CMK (cell line): ENCODE data around the gene CABP1.
"Not testable (repeated sequence)": the region's sequence is repeated elsewhere in the genome, so short reads cannot be mapped to it uniquely, and the experiment has no call there.

ENCODE experiments used
- DNase-seq: peaks from one replicate; pipeline ENCODE4 v3.0.0-alpha.2; 2010; ENCODE audit warnings: low read depth

CABP1 gene

DNA sequence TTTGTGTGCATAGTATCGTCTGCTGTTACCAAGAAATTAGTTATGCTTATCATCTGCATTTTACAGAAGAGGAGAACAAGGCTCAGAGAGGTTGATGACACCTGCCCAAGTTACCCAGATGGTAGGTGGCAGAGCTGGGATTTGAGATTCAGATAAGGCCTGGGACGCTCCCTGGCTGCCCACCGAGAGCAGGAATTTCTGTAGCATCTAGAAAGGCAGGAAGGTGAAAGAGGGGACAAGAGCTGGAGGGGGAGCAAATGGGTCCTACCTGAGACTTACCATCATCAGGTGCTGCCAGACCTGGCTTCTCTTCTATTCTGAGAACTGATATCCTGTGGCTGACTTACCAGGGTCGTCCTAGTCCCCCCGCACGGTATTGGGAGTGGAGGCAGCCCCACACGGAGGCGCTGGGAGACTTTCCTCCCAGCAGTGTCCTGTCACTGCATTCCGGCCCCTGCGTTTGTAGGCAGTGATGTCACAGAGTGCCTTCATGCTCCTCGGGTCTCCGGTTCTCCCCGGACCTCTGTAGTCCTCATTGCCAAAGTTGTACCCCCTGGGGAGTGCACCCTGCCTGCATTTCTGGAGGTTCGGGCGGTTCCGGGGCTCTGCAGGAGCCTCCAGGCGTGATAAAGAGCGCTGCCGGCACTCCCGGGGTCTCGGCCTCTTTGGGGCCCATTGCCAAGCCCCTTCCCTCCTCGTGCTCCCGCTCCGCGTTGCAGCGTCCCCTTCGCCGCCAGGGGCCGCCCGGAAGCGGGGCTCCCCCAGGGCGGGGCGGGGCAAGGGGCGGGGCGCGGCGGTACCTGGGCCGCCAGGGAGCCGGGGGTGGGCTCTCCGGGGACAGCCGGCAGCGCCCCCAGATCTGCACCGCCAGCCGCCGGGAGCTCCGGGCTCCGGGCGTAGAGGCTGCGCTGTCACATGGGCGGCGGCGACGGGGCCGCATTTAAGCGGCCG lies at the start of gene CABP1:
Gene CABP1, plus strand, starts transcription at position 856 of the 951 bp plus-strand sequence. Its CDS starts 60 bp downstream, at position 916.
- no peak for DNase-seq

DNA sequence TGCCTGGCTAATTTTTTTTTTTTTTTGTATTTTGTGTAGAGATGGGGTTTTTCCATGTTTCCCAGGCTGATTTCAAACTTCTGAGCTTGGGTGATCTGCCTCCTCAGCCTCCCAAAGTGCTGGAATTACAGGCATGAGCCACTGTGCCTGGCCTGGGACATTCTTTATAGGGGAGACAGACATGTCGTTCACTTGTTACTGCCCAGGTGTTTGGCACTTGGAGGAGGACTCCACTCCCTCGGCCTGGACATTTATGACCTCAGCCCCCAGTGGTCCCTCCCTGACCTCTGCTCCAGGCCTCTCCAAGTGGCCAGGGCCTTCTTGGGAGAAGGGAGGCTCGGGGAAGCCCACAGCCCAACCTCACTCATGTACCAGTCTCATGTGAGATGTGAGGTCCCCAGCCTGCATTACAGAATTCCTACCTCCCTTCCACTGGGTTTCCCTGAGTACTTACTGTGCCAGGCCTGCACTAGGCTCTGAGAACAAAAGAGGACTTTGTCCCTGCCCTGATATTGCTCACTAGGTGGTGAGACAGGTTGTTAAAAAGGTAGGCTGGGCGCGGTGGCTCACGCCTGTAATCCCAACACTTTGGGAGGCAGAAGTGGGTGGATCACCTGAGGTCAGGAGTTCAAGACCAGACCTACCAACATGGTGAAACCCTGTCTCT lies 49.6 kb upstream of the CABP1 start:
- DNase-seq: no peak

DNA sequence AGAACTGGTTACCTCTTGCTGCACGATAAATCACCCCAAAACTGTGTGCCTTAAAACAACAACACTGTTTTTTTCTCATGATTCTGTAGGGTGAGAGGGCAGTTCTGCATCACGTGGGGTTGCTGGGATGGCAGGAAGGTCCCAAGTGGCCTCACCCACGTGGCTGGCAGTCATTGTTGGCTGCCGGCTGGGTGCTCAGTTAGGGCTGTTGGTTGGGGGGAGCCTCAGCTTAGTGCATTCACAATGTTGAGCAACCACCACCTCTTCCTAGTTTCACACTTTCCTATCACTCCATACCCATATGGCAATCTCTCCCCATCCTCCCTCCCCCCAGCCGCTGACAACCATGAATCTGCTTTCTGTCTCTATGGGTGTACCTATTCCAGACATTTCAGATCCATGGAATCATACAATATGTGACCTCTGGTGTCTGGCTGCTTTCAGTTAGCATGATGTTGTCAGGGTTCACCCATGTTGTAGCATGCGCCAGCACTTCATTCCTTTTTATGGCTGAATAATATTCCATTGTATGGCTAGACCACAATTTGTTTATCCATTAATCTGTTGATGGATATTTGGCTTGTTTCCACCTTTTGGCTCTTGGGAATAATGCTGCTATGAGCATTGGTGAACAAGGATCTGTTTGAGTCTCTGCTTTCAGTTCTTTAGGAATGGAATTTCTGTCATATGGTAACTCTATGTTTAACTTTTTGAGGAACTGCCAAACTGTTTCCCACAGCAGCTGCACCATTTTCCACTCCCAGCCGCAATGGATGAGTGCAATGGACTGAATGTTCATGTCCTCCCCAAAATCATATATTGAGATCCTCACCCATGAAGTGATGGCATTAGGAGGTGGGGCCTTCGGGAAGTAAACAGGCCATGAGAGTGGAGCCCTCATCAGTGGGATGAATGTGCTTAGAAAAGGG lies 48.0 kb upstream of the CABP1 start:
- DNase-seq: no peak

DNA sequence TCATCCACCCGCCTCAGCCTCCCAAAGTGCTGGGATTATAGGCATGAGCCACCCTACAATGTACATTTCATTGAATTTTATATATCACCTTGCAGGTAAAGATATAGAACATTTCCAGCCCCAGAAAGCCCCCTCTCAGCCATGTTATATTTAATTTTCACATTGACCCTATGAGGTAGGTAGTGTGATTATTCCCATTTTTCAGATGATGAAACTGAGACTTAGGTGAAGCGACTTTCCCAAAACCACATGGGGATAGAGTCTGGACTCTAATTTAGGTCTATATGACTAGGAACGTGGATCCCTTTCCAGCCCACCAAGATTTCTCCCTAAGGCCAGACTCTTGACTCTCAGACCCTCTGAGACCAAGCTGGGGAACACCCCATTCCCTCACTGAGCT lies 43.5 kb upstream of the CABP1 start:
- DNase-seq: no peak

DNA sequence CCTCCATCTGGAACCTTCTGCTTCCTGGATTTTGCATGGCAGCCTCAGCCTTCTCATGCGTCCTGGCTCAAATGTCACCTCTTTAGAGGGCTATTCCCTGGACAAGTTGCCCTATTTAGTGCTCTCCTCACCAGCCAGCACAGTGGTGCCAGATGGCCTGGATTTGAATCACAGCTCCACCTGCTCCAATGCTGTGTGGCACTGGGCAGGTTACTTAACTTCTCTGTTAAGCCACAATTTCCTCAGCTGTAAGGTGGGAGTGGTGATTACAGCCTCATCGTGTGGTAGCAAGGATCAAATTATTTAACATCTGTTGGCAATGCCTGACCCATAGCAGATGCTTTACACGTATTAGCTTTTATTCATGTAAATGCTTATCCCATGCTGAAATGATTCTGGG lies 42.6 kb upstream of the CABP1 start:
- DNase-seq: no peak

DNA sequence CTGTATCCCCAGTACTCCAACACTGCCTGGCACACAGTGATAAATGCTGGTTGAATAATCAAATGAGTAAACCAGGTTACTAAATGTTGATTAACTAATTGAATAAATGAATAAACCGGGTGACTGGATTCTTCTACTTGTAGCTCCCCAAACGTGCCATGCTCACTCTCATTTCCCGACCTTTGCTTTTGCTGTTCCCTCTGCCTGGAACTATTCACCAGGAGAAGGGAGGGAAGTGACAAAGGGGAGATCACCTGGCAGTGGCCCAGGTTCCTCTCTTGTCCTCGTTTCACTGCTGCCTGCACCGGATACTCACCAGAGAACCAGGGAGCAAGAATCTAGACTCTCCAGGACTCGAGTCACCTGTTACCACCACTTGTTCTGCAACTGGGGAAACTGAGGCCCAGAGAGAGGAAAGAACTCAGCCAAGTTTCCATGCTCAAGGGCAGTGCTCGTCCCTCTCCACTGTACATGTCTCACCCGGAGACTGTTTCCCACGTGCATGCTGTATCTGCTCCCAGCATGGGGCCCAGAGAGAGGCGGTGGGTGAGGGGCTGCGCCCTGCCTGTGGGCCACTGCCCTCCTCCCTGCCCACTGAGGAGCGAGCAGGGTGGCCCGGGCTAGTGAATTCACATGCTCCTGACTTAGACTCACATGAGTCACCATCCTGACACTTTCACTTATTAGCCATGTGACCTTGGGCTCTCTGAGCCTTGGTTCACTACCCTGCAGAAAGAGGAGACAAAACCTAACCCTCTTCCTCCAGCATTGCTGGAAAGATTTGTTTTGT lies 41.6 kb upstream of the CABP1 start:
- no peak for DNase-seq

DNA sequence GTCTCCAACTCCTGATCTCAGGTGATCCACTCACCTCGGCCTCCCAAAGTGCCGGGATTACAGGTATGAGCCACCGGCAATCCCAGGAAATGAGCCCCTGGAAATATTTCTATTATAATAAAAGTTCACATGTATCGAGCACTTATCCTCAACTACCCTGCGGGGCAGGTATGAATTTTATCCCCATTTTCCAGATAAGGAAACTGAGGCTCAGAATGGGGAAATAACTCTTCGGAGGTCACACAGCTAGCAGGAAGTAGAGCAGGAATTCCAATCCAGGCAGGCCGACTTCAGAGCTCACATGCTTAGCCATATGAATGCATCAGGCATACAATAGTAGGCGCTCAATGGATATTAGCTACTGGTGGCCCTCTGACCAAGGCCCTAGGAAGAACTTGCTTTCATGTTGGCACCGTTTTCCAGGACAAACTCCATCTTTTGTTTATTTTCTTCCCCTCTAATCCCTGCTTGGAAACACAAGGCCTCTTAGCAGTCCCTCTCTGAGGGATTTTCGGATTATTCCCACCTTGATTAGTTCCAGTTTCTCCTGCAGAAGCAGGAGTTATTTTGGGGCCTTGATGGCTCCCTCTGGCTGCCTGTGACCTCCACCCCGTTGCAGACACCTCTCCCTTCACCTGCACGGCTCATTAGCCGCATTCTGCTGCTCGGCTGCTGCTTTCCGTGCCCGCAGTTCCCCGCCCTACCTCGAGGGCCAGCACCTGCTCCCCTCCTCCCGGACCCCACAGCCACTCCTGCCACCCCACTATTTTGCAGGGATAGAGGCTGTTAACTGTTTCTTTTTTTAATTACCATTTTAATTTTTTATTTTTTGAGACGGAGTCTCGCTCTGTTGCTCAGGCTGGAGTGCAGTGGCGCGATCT lies 40.5 kb upstream of the CABP1 start:
- DNase-seq: no peak

DNA sequence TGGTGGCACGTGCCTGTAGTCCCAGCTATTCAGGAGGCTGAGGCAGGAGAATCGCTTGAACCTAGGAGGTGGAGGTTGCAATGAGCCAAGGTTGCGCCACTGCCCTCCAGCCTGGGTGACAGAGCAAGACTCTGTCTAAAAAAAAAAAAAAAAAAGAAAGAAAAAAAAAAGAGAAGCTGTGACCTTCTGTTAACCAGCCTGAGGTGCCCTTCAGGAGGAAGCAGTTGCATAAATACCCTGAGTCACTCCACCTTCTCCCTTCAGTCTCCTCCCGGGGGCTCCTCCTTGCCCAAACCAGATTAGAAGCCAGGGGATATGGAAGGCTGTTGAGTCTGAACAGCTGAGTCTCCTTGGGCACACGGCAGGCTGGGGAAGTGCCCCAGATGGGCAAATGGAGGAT lies 38.0 kb upstream of the CABP1 start:
- DNase-seq: not testable (repeated sequence)

DNA sequence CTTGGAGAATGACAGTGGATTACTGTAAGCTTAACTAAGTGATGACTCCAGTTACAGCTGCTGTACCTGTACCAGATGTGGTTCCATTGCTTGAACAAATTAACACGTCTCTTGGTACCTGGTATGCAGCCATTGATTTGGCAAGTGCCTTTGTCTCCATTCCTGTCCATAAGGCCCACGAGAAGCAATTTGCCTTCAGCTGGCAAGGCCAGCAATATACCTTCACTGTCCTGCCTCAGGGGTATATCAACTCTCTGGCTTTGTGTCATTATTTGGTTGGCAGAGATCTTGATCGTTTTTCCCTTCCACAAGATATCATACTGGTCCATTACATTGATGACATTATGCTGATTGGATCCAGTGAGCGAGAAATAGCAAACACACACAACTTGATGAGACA lies 29.9 kb upstream of the CABP1 start:
- no peak for DNase-seq

DNA sequence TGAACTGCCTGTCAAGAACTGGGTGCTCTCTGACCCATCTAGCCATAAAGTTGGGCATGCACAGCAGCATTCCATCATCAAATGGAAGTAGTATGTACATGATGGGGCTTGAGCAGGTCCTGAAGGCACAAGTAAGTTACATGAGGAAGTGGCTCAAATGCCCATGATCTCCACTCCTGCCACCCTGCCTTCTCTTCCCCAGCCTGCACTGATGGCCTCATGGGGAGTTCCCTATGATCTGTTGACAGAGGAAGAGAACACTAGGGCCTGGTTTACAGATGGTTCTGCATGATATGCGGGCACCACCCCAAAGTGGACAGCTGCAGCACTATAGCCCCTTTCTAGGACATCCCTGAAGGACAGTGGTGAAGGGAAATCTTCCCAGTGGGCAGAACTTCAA lies 28.9 kb upstream of the CABP1 start:
- DNase-seq: not testable (repeated sequence)

DNA sequence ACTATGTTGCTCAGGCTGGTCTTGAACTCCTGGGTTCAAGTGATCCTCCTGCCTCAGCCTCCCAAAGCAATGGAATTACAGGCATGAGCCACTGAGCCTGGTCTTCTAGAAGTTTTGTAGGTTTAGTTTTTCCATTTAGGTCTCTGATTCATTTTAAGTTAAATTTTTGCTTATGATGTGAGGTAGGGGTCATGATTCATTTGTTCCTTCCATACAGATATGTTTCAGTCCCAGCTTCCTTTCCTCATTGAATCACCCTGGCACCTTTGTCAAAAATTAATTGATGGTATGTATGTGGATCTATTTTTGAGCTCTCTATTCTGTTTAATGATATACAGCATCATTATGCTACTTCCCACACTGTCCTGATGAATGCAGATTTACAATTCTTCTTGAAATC lies 25.6 kb upstream of the CABP1 start:
- no peak for DNase-seq

DNA sequence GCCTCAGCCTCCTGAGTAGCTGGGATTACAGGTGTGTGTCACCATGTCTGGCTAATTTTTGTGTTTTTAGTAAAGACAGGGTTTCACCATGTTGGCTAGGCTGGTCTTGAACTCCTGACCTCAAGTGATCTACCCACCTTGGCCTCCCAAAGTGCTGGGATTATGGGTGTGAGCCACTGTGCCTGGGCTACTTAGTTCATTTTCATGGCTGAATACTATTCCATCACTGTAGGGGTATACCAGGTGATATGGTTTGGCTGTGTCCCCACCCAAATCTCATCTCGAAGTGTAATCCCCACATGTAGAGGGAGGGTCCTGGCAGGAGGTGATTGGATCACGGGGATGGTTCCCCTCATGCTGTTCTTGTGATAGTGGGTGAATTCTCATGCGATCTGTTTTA lies 23.2 kb upstream of the CABP1 start:
- not testable (repeated sequence) for DNase-seq

DNA sequence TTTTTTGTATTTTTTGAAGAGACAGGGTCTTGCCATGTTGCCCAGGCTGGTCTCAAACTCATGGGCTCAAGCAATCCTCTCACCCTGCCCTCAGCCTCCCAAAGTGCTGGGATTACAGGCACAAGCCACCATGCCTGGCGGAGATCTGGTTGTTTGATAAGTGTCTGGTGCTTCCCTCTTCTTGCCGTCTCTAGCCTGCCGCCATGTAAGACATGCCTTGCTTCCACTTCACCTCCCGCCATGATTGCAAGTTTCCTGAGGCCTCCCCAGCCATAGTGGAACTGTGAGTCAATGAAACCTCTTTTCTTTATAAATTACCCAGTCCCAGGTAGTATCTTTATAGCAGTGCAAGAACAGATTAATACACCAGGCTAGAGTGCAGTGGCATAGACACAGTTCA lies 22.7 kb upstream of the CABP1 start:
- not testable (repeated sequence) for DNase-seq

DNA sequence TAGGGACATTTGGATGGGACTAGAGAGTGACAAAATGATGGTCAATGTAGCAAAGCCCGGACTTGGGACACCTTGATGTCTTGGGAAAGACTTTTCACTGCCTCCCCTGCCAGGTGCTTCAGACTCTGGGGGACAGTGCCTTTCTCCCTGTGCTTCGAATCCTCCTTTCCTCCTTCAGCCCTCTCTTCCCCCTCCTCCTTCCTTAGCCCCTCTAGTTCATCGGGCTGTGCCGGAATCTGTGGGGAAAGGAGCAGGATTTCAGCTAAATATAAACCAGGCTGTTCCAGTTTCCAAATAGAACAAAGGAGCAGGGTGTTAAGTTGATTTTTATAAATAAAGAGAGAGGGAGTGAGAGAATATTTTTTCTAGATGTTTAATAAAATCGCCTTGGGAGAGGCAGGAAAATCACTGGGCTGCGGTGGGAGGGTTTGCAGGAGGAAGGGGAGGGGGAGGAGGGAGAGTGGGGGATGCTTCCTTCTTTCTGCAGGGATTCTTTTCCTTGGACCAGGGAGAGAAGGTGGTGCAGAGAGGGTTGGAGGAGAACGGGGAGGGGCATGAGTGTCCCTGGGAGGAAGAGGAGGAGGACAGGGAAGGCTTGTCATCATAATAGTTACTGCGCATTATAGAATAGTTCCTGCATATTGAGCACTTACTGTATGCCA lies 21.3 kb upstream of the CABP1 start:
- no peak for DNase-seq

DNA sequence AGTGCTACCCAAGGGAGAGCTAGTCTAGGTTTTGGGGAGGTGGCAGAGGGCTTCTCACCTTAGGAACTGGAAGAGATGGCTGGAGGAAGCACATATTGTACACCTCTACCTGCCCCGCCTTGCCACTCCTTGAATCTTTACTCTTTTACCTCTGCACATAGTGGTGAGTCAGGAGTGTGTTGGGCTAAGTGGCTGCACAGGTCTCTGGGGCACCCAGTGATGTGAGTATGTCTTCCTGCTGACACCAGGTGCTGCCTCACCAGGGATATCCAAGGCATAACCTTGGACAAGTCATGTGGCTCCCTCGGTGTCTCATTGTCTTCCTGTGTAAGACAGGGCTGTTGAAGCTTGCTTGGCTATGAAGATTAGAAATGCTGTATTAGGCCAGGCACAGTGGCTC lies 19.8 kb upstream of the CABP1 start:
- no peak for DNase-seq

DNA sequence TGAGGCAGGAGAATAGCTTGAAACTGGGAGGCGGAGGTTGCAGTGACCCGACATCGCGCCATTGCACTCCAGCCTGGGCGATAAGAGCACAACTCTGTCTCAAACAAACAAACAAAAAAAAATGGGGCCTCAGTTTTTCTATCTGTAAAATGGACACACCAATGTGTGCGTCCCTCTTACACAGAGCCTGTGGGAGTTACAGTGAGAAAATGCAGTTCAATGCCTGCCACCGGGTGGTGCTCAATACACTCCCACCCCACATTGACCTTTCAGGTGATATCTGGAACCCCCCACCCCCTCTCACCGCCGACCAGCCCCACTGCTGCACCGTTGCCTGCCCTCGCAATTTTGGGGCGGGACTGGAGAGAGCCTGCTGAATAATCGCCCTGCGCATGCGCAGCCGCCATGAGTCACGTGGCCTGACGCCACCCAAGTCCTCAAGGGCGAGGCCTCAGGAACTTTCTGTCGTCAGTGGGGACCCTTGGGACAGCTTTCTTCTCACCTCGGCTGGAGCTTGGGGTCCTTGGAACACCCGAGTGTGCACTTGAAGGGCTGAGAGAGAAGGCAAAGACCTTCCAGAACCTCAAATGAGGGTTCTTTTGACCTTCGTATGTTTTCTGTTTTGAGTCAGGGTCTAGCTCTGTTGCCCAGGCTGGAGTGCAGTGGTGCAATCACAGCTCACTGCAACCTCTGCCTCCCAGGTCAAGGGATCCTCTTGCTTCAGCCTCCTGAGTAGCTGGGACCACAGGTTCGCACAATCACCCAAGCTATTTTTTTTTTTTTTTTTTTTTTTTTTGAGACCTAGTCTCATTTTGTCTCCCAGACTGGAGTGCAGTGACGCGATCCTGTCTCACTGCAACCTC lies 14.6 kb upstream of the CABP1 start:
- DNase-seq: no peak

DNA sequence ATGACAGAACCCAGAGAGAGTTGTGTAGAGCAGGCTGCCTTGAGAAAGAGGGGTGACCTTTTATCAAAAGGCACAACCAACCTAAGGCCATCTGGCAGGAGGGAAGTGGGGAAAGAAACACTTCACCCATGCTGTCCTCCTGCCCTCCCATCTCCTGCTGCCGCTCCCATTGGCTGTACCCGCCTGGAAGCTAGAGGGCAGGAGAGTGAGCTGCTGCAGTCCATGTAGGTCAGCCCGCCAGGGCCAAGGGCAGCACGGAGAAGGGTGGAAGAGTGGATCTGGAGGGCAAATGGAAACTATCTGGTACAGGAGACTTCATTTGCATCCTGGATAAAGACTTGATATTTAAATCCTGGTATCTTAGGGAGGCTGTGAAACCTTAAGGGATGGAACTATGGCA lies 11.5 kb upstream of the CABP1 start:
- no peak for DNase-seq

DNA sequence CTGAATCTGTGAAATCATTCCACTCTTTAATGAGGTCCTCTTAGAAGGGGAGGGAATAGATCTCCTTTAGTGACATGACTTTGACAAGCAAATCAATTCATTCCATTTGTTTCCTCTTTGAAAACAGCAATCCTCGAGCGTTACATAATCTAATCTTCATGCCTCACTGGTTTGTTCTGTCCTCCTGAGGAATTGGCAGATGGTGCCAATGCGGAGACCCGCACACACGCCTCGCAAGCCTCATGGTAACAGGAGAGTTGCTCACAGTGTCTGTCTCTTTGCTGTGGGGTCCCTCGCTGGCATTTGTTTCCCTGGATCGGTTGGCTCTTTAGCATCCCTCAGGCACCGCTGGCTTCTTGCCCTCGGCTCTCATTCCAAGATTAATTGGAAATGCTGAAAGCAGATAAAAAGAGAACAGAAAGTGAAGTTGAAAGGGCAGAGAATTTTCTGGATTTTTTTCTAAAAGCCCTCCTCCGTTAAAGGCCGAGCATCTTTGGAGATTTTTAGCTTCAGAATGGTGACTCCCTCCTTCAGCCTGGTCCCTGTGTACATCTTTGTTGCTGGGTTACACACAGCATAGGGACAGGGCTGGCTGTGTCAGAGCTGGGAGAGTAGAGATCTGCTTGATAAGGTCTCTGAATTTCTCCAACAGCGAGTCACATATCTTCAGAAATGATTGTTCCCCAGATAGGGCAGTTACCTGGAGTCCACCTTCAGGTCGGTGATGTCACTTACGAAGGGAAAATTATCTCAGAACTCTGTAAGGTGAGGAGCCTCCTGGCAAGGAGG lies 10.1 kb upstream of the CABP1 start:
- DNase-seq: no peak
